Hepatocyte (in vitro differentiated cells): ENCODE measurements around the gene ZNRF3. TPM values are rescaled to one million over a fixed set of nuclear protein-coding genes. Genes with fewer than 3 reads are reported as not detected.

Experiments
- DNase-seq: peaks from one replicate; pipeline ENCODE4 v3.0.0-alpha.2; 2016; ENCODE audit warnings: low spot score
- H2AFZ ChIP-seq: fragments of 200-600 bp; sonication (generic); 2 replicates; pipeline ENCODE4 v1.6.0; 2016; ENCODE audit warnings: antibody characterized with exemption, mild to moderate bottlenecking
- H3K27ac ChIP-seq: fragments of 200-600 bp; sonication (generic); 2 replicates; pipeline ENCODE4 v1.5.1; 2016; ENCODE audit warnings: mild to moderate bottlenecking
- H3K27me3 ChIP-seq: fragments of 200-600 bp; sonication (generic); 2 replicates; pipeline ENCODE4 v1.6.1; 2016
- H3K36me3 ChIP-seq: fragments of 200-600 bp; sonication (generic); replicated peaks from 2 replicates; pipeline ENCODE4 v1.5.1; 2016; ENCODE audit warnings: low read depth; ENCODE audit not compliant: insufficient read depth
- H3K4me1 ChIP-seq: fragments of 200-600 bp; sonication (generic); 2 replicates; pipeline ENCODE4 v1.5.1; 2016; ENCODE audit warnings: mild to moderate bottlenecking, moderate library complexity; ENCODE audit not compliant: insufficient read depth
- H3K4me2 ChIP-seq: fragments of 200-600 bp; sonication (generic); 2 replicates; pipeline ENCODE4 v1.6.0; 2016
- H3K4me3 ChIP-seq: fragments of 200-600 bp; sonication (generic); 2 replicates; pipeline ENCODE4 v1.5.1; 2016; ENCODE audit warnings: mild to moderate bottlenecking
- H3K79me2 ChIP-seq: fragments of 200-600 bp; sonication (generic); 2 replicates; pipeline ENCODE4 v1.6.0; 2017; ENCODE audit warnings: mild to moderate bottlenecking
- H3K9me2 ChIP-seq: fragments of 200-600 bp; sonication (generic); replicated peaks from 2 replicates; pipeline ENCODE4 v1.6.0; 2017; ENCODE audit warnings: mild to moderate bottlenecking; ENCODE audit not compliant: insufficient read depth
- H3K9me3 ChIP-seq: fragments of 200-600 bp; sonication (generic); 2 replicates; pipeline ENCODE4 v1.5.1; 2016; ENCODE audit warnings: low read depth, mild to moderate bottlenecking
- H4K20me1 ChIP-seq: fragments of 200-600 bp; sonication (generic); 2 replicates; pipeline ENCODE4 v1.6.0; 2016; ENCODE audit warnings: mild to moderate bottlenecking; ENCODE audit not compliant: insufficient read depth, poor library complexity, severe bottlenecking
- EZH2 ChIP-seq: fragments of 200-600 bp; sonication (generic); IDR thresholded peaks from 2 replicates; pipeline ENCODE4 v1.6.1; 2016; ENCODE audit warnings: antibody characterized with exemption, mild to moderate bottlenecking, borderline replicate concordance
- EZH2phosphoT487 ChIP-seq: fragments of 200-600 bp; sonication (generic); IDR thresholded peaks from one replicate; pipeline ENCODE4 v1.6.1; 2018; ENCODE audit warnings: antibody characterized with exemption, mild to moderate bottlenecking, low read depth, moderate library complexity; ENCODE audit not compliant: unreplicated experiment, severe bottlenecking
- WGBS: methylation state at CpG from one replicate; pipeline ENCODE4 v1.1.6; 2016; ENCODE audit warnings: low lambda C conversion rate; ENCODE audit errors: missing lambda C conversion rate; 5-methylcytosine and 5-hydroxymethylcytosine counted together
- polyA plus RNA-seq: library from polyadenylated mRNA; unstranded; fragments of >200 nt; fragmentation: Nextera tagmentation; extraction: Ambion mirVana; gene quantifications from 2 replicates; pipeline ENCODE4 v1.2.1, GENCODE V29; 2016
- total RNA-seq: library from RNA; depleted of rRNA; stranded (reverse); fragments of >200 nt; gene quantifications from 2 replicates; pipeline ENCODE4 v1.2.3, GENCODE V29; 2014
- TF ChIP-seq, protein P1 (sequence below): fragments of 200-600 bp; sonication (generic); IDR thresholded peaks from 2 replicates; pipeline ENCODE4 v1.5.1; 2016; ENCODE audit warnings: antibody characterized with exemption, mild to moderate bottlenecking; ENCODE audit not compliant: poor library complexity

Gene ZNRF3
- total and polyA plus RNA-seq, 2 experiments from 2014 or later = 8.9 to 14.7 TPM

DNA sequence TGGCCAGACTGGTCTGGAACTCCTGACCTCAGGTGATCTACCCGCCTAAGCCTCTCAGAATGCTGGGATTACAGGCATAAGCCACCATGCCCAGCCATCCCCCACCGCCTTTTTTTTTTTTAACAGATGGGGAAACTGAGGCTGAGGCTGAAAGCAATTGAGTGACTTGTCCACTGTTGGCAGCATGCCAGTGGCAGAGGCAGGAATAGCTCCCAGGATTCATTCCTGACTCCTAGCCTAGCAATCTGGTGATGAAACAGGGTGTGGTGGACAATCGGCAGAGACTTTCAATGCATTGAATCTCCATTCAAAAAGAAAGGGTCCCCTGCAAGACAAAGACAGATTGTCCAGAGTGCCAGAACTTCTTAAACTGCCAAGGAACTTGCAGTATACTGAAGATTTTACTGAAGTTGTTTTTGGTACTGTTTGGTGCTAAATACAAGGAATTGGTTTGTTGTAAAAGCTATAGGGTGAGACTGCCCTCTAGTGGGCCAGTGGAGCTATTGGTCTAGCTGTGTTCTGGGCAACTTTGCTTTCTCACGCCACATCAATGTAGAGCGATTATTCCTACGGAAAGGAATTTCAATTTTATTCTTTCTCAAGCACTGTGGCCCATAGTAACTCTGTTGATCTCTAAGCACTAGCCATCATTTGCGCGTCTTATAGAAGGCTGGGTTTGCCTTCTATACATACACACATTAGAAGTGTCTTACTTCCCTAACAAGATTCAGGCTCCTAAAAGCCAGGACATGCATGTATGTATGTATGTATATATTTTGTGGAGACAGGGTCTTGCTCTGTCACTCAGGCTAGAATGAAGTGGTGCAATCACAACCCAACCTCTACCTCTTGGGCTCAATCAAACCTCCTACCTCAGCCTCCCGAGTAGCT, 157.3 kb downstream of the ZNRF3 start:
- H3K9me3 ChIP-seq = no peaks in the 10 kb centered on the region
- peak; percentile 88 for DNase-seq
- TF ChIP-seq, protein P1, sequence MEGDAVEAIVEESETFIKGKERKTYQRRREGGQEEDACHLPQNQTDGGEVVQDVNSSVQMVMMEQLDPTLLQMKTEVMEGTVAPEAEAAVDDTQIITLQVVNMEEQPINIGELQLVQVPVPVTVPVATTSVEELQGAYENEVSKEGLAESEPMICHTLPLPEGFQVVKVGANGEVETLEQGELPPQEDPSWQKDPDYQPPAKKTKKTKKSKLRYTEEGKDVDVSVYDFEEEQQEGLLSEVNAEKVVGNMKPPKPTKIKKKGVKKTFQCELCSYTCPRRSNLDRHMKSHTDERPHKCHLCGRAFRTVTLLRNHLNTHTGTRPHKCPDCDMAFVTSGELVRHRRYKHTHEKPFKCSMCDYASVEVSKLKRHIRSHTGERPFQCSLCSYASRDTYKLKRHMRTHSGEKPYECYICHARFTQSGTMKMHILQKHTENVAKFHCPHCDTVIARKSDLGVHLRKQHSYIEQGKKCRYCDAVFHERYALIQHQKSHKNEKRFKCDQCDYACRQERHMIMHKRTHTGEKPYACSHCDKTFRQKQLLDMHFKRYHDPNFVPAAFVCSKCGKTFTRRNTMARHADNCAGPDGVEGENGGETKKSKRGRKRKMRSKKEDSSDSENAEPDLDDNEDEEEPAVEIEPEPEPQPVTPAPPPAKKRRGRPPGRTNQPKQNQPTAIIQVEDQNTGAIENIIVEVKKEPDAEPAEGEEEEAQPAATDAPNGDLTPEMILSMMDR = peak; percentile 95
- TF ChIP-seq EZH2 = no peak
- H3K27me3 ChIP-seq = no peaks in the 10 kb centered on the region
- H2AFZ ChIP-seq = no peak overlapping the region
- 46% methylated on average over 9 of the region's 9 CpGs for WGBS
- no peaks in the 10 kb centered on the region for H4K20me1 ChIP-seq
- H3K79me2 ChIP-seq = peaks cover 21% of the 10 kb centered on the region
- no peaks in the 10 kb centered on the region for H3K36me3 ChIP-seq
- no peaks in the 10 kb centered on the region for H3K9me2 ChIP-seq
- no peak overlapping the region for H3K4me2 ChIP-seq
- no peak overlapping the region for H3K4me3 ChIP-seq
- peaks cover 3% of the 10 kb centered on the region for H3K4me1 ChIP-seq
- no peak overlapping the region for H3K27ac ChIP-seq

DNA sequence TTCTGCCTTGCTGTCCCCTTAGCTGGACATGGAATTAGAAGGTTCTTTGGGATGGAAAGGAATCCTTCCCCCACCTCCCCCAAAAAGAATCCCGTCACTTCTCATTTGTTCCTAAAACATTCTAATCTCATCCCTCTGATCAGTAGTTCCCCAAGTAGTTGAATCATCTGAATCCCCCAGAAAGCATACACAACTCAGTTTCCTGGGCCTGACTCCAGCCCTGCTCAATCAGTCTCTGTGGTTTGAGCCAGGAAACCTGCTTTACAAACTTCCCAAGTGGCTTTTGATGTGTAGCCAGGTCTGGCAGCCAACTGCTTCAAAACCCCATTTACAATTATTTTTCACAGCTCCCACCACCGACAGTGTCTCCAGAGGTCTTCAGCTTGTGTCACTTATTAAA, 158.0 kb downstream of the ZNRF3 start:
- H3K4me3 ChIP-seq = no peak overlapping the region
- H3K4me2 ChIP-seq = no peak overlapping the region
- H4K20me1 ChIP-seq = no peaks in the 10 kb centered on the region
- H3K27me3 ChIP-seq = no peaks in the 10 kb centered on the region
- H3K4me1 ChIP-seq = peaks cover 3% of the 10 kb centered on the region
- no peak for TF ChIP-seq EZH2phosphoT487
- TF ChIP-seq, protein P1 = no peak
- no peak for TF ChIP-seq EZH2
- peaks cover 17% of the 10 kb centered on the region for H3K79me2 ChIP-seq
- WGBS = 70% methylated on average over 2 of the region's 2 CpGs
- H2AFZ ChIP-seq = no peak overlapping the region
- H3K27ac ChIP-seq = no peak overlapping the region
- DNase-seq = no peak
- no peaks in the 10 kb centered on the region for H3K9me2 ChIP-seq
- no peaks in the 10 kb centered on the region for H3K36me3 ChIP-seq
- no peaks in the 10 kb centered on the region for H3K9me3 ChIP-seq

DNA sequence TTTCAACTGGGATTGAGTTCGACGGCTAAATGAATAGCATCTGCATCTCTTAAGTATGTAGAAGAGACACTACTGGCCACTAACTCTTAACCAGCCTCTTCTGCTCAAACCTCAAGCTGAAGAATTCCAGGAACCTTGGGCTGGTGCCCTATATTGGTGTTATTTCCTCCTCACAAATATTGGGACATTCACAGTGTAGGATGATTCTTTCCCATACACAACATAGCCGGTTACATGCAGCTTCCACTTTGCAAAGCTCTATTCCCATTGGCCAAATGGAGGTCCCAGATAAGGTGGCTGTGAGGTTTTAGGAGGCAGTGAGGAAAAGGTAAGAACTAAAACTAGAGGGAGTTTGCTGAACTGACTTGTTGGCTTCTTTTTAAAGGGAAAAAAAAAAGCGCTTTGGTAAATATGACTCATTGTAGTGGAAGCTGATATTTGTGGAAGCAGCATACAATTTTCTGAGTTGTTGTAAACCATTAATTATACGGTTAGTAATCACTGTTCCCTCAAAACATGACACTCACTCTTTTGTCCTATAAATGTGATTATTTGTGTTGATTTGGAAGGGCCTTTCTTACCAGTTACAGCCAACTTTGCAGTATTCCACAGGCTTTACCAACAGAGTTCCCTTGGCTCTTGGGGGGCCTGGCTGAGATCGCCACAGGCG, 160.7 kb downstream of the ZNRF3 start:
- Histone ChIP-seq H3K9me2 (no peaks in the 10 kb centered on the region), H3K79me2 (peaks cover 13% of the 10 kb centered on the region), H3K4me2 (no peak overlapping the region), H3K4me3 (no peak overlapping the region), H3K9me3 (no peaks in the 10 kb centered on the region), H3K27ac (peak overlapping the region; percentile 46), H3K27me3 (no peaks in the 10 kb centered on the region), H4K20me1 (no peaks in the 10 kb centered on the region), H3K4me1 (peaks cover 3% of the 10 kb centered on the region), H3K36me3 (no peaks in the 10 kb centered on the region), H2AFZ (no peak overlapping the region)
- WGBS = 85% methylated on average over 7 of the region's 7 CpGs
- DNase-seq = no peak
- TF ChIP-seq EZH2 = no peak
- no peak for TF ChIP-seq EZH2phosphoT487
- TF ChIP-seq, protein P1 = no peak
